Liver (tissue), 2 donors: ENCODE results near the gene PGPEP1.

Source experiments
- CTCF ChIP-seq: fragments of 150-350 bp; IDR thresholded peaks from 2 replicates; pipeline ENCODE4 v1.5.1; 2017; ENCODE audit warnings: improper control_type of control experiment, low read depth, low read length; ENCODE audit not compliant: missing input control
- REST ChIP-seq: IDR thresholded peaks from 2 replicates; pipeline ENCODE4 v1.6.1; 2016; ENCODE audit warnings: antibody characterized with exemption, mild to moderate bottlenecking
- donor health status: healthy.

DNA sequence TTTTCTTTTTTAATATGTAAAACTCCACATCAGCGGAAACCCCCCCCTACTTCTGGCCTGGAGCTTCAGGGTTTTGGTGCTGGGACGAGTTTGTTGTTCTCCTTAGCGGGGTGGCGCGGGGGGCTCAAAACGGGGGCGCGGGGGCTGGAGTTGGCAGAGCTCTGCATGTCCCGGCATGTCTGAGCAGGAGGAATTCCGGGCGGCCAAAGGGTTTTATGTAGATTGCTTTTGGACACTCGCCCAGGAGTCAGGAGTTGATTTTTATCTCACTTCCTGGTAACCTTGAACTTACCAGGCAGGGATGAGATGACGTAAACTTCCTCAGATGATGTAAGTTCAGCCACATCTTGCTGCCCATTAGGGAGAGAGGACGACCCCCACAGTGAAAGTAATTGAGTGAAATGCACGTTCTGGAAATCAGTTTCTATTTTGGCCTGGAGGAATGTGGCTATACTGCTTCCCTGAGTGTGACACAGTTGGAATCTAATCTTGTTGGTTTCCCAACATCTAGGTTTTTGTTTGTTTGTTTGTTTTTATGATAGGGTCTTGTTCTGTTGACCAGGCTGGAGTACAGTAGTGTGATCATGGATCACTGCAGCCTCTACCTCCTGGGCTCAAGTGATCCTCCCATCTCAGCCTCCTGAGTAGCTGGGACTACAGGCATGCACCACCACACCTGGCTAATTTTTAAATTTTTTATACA is 24.6 kb downstream of the PGPEP1 start:
- TF ChIP-seq REST: no peak
- TF ChIP-seq CTCF: no peak
